ENCODE measurements around the gene SLC18A2. TPM values are rescaled to one million over a fixed set of nuclear protein-coding genes. Genes with fewer than 3 reads are reported as not detected.

The SLC18A2 gene
- total RNA-seq, 4 donors from 2014 or later: 0.27 to 0.75 (median 0.64) TPM; not detected in 1

- intact Hi-C loops (cut with DNase I; ENCODE audit: low total_unique reads) (no loop called here), in situ Hi-C loops (cut with MboI; ENCODE audit: low pct_ligation_motif_present in 1 of 4, low pct_unique_long_range_greater_than_20kb in 1 of 4, low sequenced_read_pairs in 3 of 4) (no loop called here)
- no peak for TF ChIP-seq POLR2A (IDR thresholded peaks at IDR 0.05)
- TF ChIP-seq POLR2AphosphoS5 (IDR thresholded peaks at IDR 0.05): no peak
- TF ChIP-seq CTCF (IDR thresholded peaks at IDR 0.05): no peak
- Histone ChIP-seq H3K27me3 (peaks cover 15% of the 10 kb centered on the region), H3K36me3 (no peaks in the 10 kb centered on the region), H3K4me3 (no peak overlapping the region), H3K4me1 (no peaks in the 10 kb centered on the region), H3K27ac (no peak overlapping the region), H3K9me3 (no peaks in the 10 kb centered on the region)
- DNase-seq: no peak
- WGBS, 2 donors (ENCODE audit: low coverage in 1 of 2): 93% methylated on average over 7 of the region's 9 CpGs; no CpG with 5 or more reads in 1 of the 2 donors
These were observed 15.0 kb downstream of the SLC18A2 start for GRCh38 chr10:117255835-117256460.

- DNase-seq: no peak
- Histone ChIP-seq H3K36me3 (no peaks in the 10 kb centered on the region), H3K27ac (no peak overlapping the region), H3K4me1 (no peaks in the 10 kb centered on the region), H3K27me3 (peaks cover 18% of the 10 kb centered on the region), H3K4me3 (no peak overlapping the region), H3K9me3 (no peaks in the 10 kb centered on the region)
- TF ChIP-seq POLR2AphosphoS5 (IDR thresholded peaks at IDR 0.05) (no peak), CTCF (IDR thresholded peaks at IDR 0.05) (no peak), POLR2A (IDR thresholded peaks at IDR 0.05) (no peak), EP300 (IDR thresholded peaks at IDR 0.05; ENCODE audit: low read depth) (no peak)
- in situ Hi-C loops (cut with MboI; ENCODE audit: low pct_ligation_motif_present in 1 of 4, low pct_unique_long_range_greater_than_20kb in 1 of 4, low sequenced_read_pairs in 3 of 4) (no loop called here), intact Hi-C loops (cut with DNase I; ENCODE audit: low total_unique reads) (no loop called here)
- WGBS, 2 donors (ENCODE audit: low coverage in 1 of 2): 84 to 90% methylated on average over 6 to 10 of the region's 10 CpGs
These were observed 16.0 kb downstream of the SLC18A2 start for GRCh38 chr10:117256910-117257309.

- Histone ChIP-seq H3K27me3 (peaks cover 26% of the 10 kb centered on the region), H3K27ac (no peak overlapping the region), H3K4me1 (no peaks in the 10 kb centered on the region), H3K9me3 (no peaks in the 10 kb centered on the region), H3K4me3 (no peak overlapping the region), H3K36me3 (no peaks in the 10 kb centered on the region)
- in situ Hi-C loops (cut with MboI; ENCODE audit: low pct_ligation_motif_present in 1 of 4, low pct_unique_long_range_greater_than_20kb in 1 of 4, low sequenced_read_pairs in 3 of 4) (no loop called here), intact Hi-C loops (cut with DNase I; ENCODE audit: low total_unique reads) (no loop called here)
- TF ChIP-seq EP300 (IDR thresholded peaks at IDR 0.05; ENCODE audit: low read depth): no peak
- TF ChIP-seq CTCF (IDR thresholded peaks at IDR 0.05): no peak
- TF ChIP-seq POLR2AphosphoS5 (IDR thresholded peaks at IDR 0.05): no peak
- no peak for TF ChIP-seq POLR2A (IDR thresholded peaks at IDR 0.05)
- WGBS, 2 donors (ENCODE audit: low coverage in 1 of 2): 91 to 93% methylated on average over 2 to 3 of the region's 3 CpGs
- no peak for DNase-seq
These were observed 16.8 kb downstream of the SLC18A2 start for GRCh38 chr10:117257721-117258120.

- Histone ChIP-seq H3K36me3 (no peaks in the 10 kb centered on the region), H3K9me3 (no peaks in the 10 kb centered on the region), H3K27ac (no peak overlapping the region), H3K4me1 (no peaks in the 10 kb centered on the region), H3K27me3 (peaks cover 26% of the 10 kb centered on the region), H3K4me3 (no peak overlapping the region)
- DNase-seq: no peak
- intact Hi-C loops (cut with DNase I; ENCODE audit: low total_unique reads): no loop called here
- 47 to 60% methylated on average over 3 of the region's 3 CpGs for WGBS, 2 donors (ENCODE audit: low coverage in 1 of 2)
- TF ChIP-seq POLR2AphosphoS5 (IDR thresholded peaks at IDR 0.05): no peak
- TF ChIP-seq CTCF (IDR thresholded peaks at IDR 0.05): no peak
- TF ChIP-seq EP300 (IDR thresholded peaks at IDR 0.05; ENCODE audit: low read depth): no peak
- TF ChIP-seq POLR2A (IDR thresholded peaks at IDR 0.05): no peak
- in situ Hi-C loops (cut with MboI; ENCODE audit: low pct_ligation_motif_present in 1 of 4, low pct_unique_long_range_greater_than_20kb in 1 of 4, low sequenced_read_pairs in 3 of 4): no loop called here
These were observed 18.4 kb downstream of the SLC18A2 start for GRCh38 chr10:117259279-117259678.

All from transverse colon (tissue), 4 donors.